BE2C (cell line): ENCODE data around the gene ASB4.
"Not testable (repeated sequence)": the region's sequence is repeated elsewhere in the genome, so short reads cannot be mapped to it uniquely, and the experiment has no call there.

Experiments used
- DNase-seq: peaks from one replicate; pipeline ENCODE4 v3.0.0-alpha.2; 2020
- H3K27me3 ChIP-seq: fragments of 250-450 bp; sonication (Bioruptor Pico); 2 replicates; pipeline ENCODE4 v1.5.1; 2020; ENCODE audit warnings: mild to moderate bottlenecking
- H3K36me3 ChIP-seq: fragments of 250-450 bp; sonication (Bioruptor Pico); 2 replicates; pipeline ENCODE4 v1.5.1; 2020; ENCODE audit warnings: mild to moderate bottlenecking
- H3K4me1 ChIP-seq: fragments of 250-450 bp; sonication (Bioruptor Pico); 2 replicates; pipeline ENCODE4 v1.5.1; 2020
- H3K4me3 ChIP-seq: 2 replicates; pipeline ENCODE4 v1.5.1; 2011; ENCODE audit warnings: low read depth, low read length
- H3K9me3 ChIP-seq: fragments of 250-450 bp; sonication (Bioruptor Pico); 2 replicates; pipeline ENCODE4 v1.5.1; 2020
- TF ChIP-seq, protein P1 (sequence below): IDR thresholded peaks from 2 replicates; pipeline ENCODE4 v1.5.1; 2012; ENCODE audit warnings: mild to moderate bottlenecking, low read depth, low read length

Gene ASB4

GRCh38 chr7:95446618-95447017 is 39.1 kb upstream of the ASB4 start:
- no peak for DNase-seq
- no peaks in the 10 kb centered on the region for H3K4me1 ChIP-seq
- H3K9me3 ChIP-seq: no peaks in the 10 kb centered on the region
- H3K36me3 ChIP-seq: no peaks in the 10 kb centered on the region
- TF ChIP-seq, protein P1, sequence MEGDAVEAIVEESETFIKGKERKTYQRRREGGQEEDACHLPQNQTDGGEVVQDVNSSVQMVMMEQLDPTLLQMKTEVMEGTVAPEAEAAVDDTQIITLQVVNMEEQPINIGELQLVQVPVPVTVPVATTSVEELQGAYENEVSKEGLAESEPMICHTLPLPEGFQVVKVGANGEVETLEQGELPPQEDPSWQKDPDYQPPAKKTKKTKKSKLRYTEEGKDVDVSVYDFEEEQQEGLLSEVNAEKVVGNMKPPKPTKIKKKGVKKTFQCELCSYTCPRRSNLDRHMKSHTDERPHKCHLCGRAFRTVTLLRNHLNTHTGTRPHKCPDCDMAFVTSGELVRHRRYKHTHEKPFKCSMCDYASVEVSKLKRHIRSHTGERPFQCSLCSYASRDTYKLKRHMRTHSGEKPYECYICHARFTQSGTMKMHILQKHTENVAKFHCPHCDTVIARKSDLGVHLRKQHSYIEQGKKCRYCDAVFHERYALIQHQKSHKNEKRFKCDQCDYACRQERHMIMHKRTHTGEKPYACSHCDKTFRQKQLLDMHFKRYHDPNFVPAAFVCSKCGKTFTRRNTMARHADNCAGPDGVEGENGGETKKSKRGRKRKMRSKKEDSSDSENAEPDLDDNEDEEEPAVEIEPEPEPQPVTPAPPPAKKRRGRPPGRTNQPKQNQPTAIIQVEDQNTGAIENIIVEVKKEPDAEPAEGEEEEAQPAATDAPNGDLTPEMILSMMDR: no peak
- no peaks in the 10 kb centered on the region for H3K27me3 ChIP-seq
- no peak overlapping the region for H3K4me3 ChIP-seq

- DNase-seq: no peak
- TF ChIP-seq, protein P1: no peak
- Histone ChIP-seq H3K36me3 (no peaks in the 10 kb centered on the region), H3K27me3 (no peaks in the 10 kb centered on the region; the same call in 1 of the 2 replicates), H3K4me3 (no peak overlapping the region), H3K9me3 (no peaks in the 10 kb centered on the region), H3K4me1 (no peaks in the 10 kb centered on the region)
Observed at GRCh38 chr7:95454438-95455045, 31.2 kb upstream of the ASB4 start.

DNA sequence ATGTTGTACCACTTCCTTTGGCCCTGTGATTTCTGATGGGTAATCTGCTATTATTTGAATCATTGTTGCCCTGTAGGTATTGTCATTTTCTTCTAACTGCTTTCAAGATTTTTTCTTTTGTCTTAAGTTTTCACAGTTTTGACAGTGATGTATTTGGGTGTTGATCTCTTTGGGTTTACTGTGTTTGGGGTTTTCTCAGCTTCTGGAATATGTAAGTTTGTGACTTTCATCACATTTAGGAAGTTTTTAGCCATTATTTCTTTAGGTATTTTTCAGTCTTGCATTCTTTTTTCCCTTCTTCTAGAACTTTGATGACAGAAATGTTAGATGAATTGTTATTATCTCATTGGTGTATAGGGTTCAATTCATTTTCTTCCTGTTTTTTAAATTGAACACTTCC is 27.8 kb upstream of the ASB4 start:
- no peaks in the 10 kb centered on the region for H3K27me3 ChIP-seq
- no peaks in the 10 kb centered on the region for H3K4me1 ChIP-seq
- no peaks in the 10 kb centered on the region for H3K36me3 ChIP-seq
- DNase-seq: no peak
- TF ChIP-seq, protein P1: no peak
- H3K9me3 ChIP-seq: no peaks in the 10 kb centered on the region
- no peak overlapping the region for H3K4me3 ChIP-seq

GRCh38 chr7:95460653-95461052 is 25.1 kb upstream of the ASB4 start:
- not testable (repeated sequence) for H3K27me3 ChIP-seq, H3K4me3 ChIP-seq, H3K4me1 ChIP-seq, H3K36me3 ChIP-seq, DNase-seq, H3K9me3 ChIP-seq

DNA sequence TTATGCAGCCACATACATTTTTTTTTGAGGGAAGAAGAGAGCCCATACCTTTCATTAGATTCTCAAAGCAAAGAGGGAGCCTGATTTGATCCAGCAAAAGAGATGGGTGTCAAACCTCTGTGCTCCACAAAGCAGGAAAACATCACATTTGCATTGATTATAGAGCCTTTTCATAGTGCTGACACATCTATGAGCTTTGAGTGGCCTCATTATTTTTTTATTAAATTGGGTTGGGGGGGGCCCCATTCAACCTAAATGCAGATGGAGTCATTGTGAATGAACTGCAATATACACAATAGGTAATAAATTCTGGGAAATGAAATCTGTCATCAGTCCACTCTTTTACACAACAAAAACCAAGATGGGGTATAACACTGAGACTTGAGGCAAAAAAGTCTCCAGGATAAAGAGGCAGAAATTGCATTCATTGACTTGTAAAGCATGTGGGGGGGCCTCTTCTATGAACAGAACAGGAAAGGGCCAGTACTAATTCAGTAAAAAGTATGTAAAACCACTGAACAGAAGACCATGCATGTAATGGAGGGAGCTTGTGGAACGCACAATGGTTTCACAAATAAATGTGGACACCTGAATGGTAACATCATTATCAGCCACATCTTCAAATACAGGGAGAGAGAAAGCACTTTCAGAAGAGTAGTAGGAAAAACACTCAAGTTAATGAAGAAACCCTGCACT is 17.7 kb upstream of the ASB4 start:
- H3K4me3 ChIP-seq: no peak overlapping the region
- no peaks in the 10 kb centered on the region for H3K4me1 ChIP-seq
- peaks cover 1% of the 10 kb centered on the region for H3K27me3 ChIP-seq
- no peak for DNase-seq
- no peaks in the 10 kb centered on the region for H3K36me3 ChIP-seq
- TF ChIP-seq, protein P1: no peak
- H3K9me3 ChIP-seq: no peaks in the 10 kb centered on the region

DNA sequence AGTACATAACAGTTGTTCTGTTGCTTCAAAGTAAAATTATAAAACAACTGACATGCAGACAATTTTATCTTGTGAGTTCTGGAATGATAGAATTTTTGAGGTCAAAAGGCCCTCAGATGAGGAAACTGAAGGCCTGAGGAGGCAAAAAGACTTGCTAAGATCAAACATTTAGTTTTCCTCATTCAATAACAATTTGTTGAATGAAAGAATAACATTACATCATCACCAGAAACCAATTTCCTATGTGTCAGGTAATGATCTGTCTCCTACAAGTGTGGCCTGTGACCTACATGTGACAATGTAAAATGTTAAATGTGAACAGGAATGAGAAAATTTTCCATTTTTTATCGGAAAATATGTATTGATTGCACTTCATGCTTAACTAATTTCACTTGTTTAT is 16.6 kb upstream of the ASB4 start:
- Histone ChIP-seq H3K27me3 (peaks cover 12% of the 10 kb centered on the region), H3K4me3 (no peak overlapping the region), H3K9me3 (no peaks in the 10 kb centered on the region), H3K36me3 (no peaks in the 10 kb centered on the region), H3K4me1 (no peaks in the 10 kb centered on the region)
- DNase-seq: no peak
- TF ChIP-seq, protein P1: no peak
